Suprapubic skin (tissue), 4 donors: ENCODE measurements around the gene SPG7.

ENCODE experiments used
- EP300 ChIP-seq: sonication (generic); formaldehyde crosslinking; IDR thresholded peaks from one replicate; pipeline ENCODE4 v1.6.1; 2017; ENCODE audit warnings: antibody characterized with exemption
- POLR2A ChIP-seq, 2 donors: fragments of 450-650 bp; IDR thresholded peaks; one replicate each; pipeline ENCODE4 v1.6.1; 2017; ENCODE audit warnings: antibody characterized with exemption in 2 of 2, mild to moderate bottlenecking in 2 of 2, moderate library complexity in 2 of 2
- POLR2AphosphoS5 ChIP-seq, 3 donors: sonication (generic); formaldehyde crosslinking; IDR thresholded peaks; one replicate each; pipeline ENCODE4 v1.6.1; 2017; ENCODE audit warnings: antibody characterized with exemption in 3 of 3
- TF ChIP-seq, protein P1 (sequence below), 2 donors: fragments of 200-600 bp in 1 of 2; fragments of 450-650 bp in 1 of 2; sonication (generic) in 1 of 2; IDR thresholded peaks; one replicate each; pipeline ENCODE4 v1.5.1; 2016 to 2019; ENCODE audit warnings: antibody characterized with exemption in 2 of 2, mild to moderate bottlenecking in 1 of 2, moderate library complexity in 1 of 2

DNA sequence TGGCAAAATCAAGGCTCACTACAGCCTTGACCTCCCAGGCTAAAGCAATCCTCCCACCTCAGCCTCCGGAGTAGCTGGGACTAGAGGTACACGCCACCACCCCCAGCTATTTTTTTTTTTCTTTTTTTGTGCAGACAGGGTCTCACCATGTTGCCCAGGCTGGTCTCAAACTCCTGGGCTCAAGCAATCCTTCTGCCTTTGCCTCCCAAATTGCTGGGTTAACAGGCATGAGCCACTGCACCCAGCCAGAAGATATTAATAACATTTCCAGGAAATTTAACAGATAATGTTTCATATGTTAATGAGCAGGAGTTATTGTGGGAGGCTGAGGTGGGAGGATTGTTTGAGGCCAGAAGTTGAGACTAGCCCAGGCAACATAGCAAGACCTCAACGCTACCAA is 8.4 kb upstream of the SPG7 start:
- TF ChIP-seq POLR2A (IDR thresholded peaks at IDR 0.05) (no peak), POLR2AphosphoS5 (IDR thresholded peaks at IDR 0.05) (no peak), EP300 (no peak)
- TF ChIP-seq, protein P1, sequence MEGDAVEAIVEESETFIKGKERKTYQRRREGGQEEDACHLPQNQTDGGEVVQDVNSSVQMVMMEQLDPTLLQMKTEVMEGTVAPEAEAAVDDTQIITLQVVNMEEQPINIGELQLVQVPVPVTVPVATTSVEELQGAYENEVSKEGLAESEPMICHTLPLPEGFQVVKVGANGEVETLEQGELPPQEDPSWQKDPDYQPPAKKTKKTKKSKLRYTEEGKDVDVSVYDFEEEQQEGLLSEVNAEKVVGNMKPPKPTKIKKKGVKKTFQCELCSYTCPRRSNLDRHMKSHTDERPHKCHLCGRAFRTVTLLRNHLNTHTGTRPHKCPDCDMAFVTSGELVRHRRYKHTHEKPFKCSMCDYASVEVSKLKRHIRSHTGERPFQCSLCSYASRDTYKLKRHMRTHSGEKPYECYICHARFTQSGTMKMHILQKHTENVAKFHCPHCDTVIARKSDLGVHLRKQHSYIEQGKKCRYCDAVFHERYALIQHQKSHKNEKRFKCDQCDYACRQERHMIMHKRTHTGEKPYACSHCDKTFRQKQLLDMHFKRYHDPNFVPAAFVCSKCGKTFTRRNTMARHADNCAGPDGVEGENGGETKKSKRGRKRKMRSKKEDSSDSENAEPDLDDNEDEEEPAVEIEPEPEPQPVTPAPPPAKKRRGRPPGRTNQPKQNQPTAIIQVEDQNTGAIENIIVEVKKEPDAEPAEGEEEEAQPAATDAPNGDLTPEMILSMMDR (IDR thresholded peaks at IDR 0.05): no peak
